NOMO-1 treated with DMSO at 0.1 percent for 48 hours (cell line): ENCODE data around the gene USP47.

ENCODE experiments used
- DNase-seq: peaks from one replicate; lab custom pipeline; 2025; ENCODE audit not compliant: unreplicated experiment; lab: John Stamatoyannopoulos, UW

Gene USP47

DNA sequence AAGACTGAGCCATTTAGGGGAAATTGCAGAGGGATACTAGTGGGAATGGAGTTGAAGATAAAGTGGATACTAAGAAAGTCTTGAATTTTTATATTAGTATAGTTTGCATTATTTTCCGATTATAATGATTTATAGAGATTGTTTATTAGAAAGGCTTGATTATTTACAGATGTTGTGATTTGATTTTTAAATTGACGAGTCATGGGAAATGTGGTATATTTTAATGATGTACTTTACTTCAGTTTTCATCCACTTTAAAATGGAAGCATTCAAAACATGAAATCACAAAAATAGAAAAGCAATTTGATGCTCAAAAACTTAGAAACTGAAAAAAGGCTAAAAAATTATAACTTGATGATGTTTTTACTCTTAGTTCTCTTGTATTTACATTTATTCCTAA is 21.2 kb downstream of the USP47 start:
- DNase-seq = no peak

- DNase-seq = no peak
Measured at GRCh38 chr11:11864332-11864731, 22.6 kb downstream of the USP47 start.

GRCh38 chr11:11864803-11865202 is 23.0 kb downstream of the USP47 start:
- no peak for DNase-seq

- no peak for DNase-seq
Measured at GRCh38 chr11:11865449-11865848, 23.7 kb downstream of the USP47 start.

DNA sequence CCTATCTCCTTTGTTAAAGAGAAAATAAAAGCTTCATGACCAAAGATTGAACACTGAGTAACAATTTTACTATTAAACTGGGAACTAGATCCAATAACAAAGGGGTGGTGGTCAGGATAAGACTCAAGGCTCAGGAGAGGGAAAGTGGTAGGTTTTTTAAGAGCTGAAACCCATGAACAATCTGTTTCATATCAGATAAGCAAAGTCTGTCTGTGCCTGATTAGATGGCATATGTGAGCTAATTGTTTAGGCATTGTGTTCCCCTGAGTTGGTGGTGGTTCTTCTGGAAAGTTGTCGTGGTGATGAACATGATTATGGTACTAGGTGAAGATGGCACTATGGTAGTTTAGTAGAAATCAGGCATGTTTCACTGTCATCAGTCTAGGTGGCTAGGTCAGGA is 24.4 kb downstream of the USP47 start:
- DNase-seq = no peak

DNA sequence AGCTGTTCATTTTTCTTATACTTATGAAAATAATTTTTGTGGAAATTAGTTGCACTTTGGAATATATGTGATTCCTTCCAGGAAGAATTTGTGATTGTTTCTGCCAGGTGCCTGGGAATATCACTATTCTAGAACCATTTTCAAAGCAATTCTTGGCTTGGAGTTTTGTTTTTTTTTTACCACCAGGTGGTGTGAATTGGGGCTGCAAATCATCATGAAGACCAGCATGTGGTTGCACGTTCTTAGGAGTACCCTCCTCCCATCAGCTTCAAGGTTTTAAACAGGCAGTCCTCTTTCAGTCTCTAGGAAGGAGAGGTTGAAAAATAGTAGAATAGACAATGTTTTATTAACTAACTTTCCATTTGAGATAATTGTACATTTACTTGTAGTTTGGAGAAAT is 25.9 kb downstream of the USP47 start:
- DNase-seq = no peak

DNA sequence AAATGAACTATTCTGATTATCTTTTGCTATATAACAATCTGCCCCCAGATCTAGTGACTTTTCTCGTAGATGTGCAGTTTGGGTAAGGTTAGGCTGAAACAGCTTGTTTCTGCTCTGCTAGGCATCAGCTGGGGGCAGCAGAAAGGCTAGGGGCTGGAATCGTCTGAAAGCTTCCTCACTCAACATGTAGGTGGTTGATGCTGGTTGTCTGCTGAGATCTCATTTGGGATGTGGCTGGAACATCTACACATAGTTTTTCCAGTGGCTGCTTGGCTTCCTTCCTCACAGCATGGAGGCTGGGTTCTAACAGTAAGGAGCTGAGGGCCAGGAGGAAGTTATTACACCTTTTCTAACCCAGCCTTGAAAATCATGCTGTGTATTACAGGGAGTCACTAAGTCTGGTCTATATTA is 30.2 kb downstream of the USP47 start:
- DNase-seq = no peak

DNA sequence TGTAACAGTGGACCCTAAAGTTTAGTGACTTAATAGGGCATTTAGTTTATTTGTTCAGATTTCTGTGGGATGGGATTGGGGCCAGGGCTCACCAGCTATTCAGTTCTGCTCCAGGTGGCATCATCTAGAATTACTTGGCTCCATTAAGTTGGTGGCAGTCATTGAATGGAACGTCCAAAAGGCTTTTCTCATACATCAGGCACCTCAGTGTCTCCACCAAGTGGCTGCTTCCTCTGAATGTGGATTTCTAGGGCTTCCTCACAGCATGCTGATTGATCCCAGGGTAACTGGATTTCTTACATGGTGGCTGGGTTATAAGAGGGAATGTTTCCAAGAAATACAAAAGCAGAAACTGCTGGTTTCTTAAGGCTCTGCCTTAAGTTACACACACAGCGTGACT is 34.7 kb downstream of the USP47 start:
- DNase-seq = no peak

- DNase-seq = no peak
Measured at GRCh38 chr11:11880179-11880578, 38.4 kb downstream of the USP47 start.

DNA sequence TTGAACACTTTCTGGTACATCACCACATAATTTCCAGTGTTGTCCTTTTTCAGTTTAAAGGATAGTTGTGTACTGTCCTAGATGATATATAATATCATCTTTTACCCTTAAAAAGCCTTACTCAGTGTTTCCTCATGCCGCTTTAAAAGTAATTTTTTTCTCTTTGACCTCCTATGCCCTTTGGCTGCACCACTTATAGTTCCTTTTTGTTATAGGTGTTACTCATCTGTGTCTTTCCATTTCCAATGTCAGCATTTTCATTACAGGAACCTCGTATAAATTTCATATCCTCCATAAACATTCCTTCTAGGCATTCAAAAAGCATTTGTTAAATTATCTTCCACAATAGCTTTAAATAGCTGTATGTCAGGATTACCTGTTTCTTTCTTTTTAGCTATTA is 40.8 kb downstream of the USP47 start:
- DNase-seq = no peak

DNA sequence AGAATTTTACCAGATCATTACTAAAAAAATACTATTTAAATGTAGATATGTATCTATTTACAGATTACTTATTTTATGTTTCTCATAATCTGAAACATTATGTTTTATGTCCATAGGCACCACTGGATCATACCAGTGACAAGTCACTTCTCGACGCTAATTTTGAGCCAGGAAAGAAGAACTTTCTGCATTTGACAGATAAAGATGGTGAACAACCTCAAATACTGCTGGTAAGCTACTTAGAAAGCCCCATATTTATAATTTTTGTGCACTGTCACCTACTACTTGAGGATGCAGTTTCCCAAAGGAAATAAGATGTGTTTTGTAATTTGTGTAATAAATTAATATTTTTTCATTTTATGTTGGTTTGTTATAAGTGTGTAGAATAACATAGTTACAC is 42.6 kb downstream of the USP47 start:
- no peak for DNase-seq

- DNase-seq = no peak
Measured at GRCh38 chr11:11884774-11885481, 43.2 kb downstream of the USP47 start.

- DNase-seq = no peak
Measured at GRCh38 chr11:11894486-11894885, 52.7 kb downstream of the USP47 start.

GRCh38 chr11:11895672-11896071 is 53.9 kb downstream of the USP47 start:
- no peak for DNase-seq

DNA sequence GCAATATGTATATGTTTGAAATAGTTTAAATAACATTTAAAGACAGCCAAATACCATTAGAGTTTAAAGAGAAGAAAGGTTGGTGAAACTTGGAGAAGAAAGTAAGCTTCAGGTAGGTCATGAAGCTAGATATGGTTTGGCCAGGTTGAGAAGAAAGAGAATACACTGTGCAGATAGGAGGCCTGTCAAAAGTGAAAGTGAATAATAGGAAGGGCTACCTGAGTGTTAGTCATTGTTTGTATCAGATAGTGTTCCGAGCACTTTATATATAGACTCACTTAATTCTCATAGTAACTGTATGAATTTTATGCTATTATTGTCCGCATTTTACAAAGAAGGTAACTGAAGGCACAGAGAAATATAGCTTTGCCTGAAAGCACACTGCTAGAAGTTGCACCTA is 56.9 kb downstream of the USP47 start:
- DNase-seq = no peak

GRCh38 chr11:11899401-11899800 is 57.6 kb downstream of the USP47 start:
- no peak for DNase-seq

- DNase-seq = no peak
Measured at GRCh38 chr11:11901929-11902328, 60.2 kb downstream of the USP47 start.

GRCh38 chr11:11909727-11910126 is 68.0 kb downstream of the USP47 start:
- DNase-seq = no peak

DNA sequence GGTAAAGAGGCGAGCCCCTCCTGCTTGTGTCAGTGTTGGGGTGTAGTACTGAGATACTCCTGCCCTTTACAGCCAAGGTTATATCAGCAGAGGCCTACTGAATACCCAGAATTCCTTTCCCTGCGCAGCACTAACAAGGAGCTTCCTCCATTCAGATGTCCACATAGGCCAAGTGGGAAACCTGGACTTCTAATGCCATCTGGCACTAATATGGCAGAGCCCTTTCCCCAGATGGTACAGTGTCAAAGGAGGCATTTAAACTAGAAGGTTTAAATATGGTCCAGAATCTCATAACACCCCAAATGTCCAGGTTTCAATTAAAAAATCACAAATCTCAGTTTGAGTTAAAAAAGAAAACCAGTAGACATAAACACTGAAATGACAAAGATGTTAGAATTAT is 68.8 kb downstream of the USP47 start:
- DNase-seq = no peak

DNA sequence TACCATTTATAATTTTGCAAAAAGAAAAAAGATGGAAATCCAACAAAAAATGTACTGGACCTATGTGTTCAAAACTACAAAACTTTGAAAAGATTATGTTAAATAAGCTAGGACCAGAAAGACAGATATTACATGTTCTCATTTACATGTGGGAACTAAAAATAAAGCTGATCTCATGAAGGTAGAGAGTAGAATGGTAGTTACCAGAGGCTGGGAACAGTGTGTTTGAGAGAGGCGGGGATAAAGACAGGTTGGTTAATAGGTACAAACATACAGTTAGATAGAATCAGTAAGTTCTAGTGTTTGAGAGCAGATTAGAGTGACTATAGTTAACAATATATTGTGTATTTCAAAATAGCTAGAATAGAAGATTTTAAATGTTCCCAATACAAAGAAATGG is 71.6 kb downstream of the USP47 start:
- no peak for DNase-seq

GRCh38 chr11:11915625-11916024 is 73.9 kb downstream of the USP47 start:
- no peak for DNase-seq

GRCh38 chr11:11916981-11917399 is 75.2 kb downstream of the USP47 start:
- no peak for DNase-seq

GRCh38 chr11:11923828-11924227 is 82.1 kb downstream of the USP47 start:
- DNase-seq = no peak
